ENCODE results near the gene EEF1A2. TPM values are rescaled to one million over a fixed set of nuclear protein-coding genes. Genes with fewer than 3 reads are reported as not detected.

Gene EEF1A2
- total RNA-seq, 1 experiment from 2014 or later = 359 TPM

DNA sequence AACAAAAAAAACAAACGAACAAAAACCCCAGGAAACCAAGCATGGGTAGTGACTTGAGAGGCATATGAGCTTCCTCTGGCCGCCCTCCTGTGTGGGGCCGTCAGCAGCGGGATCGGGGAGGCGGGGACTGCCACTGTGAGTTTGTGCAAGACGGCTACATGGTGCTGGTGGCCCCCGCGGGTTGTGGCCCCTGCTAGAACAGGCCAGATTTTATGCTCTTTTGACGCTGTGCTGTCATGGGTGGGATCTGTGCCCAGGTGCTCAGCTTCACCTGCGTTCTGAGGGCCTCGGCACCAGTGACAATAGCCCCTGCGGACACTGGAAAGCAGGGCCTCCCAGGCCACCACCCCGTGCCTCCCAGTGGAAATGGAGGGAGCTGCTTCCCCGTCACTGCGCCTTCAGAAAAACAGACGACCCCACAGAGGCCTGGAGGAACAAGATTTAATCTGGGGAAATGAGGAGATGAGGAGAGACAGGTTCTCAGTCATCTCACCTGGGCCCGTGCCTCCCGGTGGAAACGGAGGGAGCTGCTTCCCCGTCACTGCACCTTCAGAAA is 21.7 kb downstream of the EEF1A2 start:
- DNase-seq = no peak
- intact Hi-C loops (cut with micrococcal nuclease; ENCODE audit: unreplicated experiment) = no loop called here
- no peak overlapping the region for H3K4me3 Mint-ChIP-seq (ENCODE audit: low read depth, unreplicated experiment)
- H3K36me3 Mint-ChIP-seq (ENCODE audit: insufficient read depth, unreplicated experiment) = peaks cover 6% of the 10 kb centered on the region
- TF ChIP-seq, protein P1, sequence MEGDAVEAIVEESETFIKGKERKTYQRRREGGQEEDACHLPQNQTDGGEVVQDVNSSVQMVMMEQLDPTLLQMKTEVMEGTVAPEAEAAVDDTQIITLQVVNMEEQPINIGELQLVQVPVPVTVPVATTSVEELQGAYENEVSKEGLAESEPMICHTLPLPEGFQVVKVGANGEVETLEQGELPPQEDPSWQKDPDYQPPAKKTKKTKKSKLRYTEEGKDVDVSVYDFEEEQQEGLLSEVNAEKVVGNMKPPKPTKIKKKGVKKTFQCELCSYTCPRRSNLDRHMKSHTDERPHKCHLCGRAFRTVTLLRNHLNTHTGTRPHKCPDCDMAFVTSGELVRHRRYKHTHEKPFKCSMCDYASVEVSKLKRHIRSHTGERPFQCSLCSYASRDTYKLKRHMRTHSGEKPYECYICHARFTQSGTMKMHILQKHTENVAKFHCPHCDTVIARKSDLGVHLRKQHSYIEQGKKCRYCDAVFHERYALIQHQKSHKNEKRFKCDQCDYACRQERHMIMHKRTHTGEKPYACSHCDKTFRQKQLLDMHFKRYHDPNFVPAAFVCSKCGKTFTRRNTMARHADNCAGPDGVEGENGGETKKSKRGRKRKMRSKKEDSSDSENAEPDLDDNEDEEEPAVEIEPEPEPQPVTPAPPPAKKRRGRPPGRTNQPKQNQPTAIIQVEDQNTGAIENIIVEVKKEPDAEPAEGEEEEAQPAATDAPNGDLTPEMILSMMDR (IDR thresholded peaks at IDR 0.05; ENCODE audit: unreplicated experiment) = no peak
- CTCF ChIA-PET = interaction anchor here (0.6 kb wide), 1 partner anchor 25 kb away, joined by 3 read pairs; no protein-coding TSS in a partner anchor
- H3K9me3 Mint-ChIP-seq (ENCODE audit: low read depth, unreplicated experiment) = no peaks in the 10 kb centered on the region
- BruUV-seq (replicated peaks) = no TSS peak
- no peak overlapping the region for H3K27ac Mint-ChIP-seq (ENCODE audit: unreplicated experiment)
- H3K4me1 Mint-ChIP-seq (ENCODE audit: low read depth, unreplicated experiment) = peaks cover 28% of the 10 kb centered on the region
- peaks cover 96% of the 10 kb centered on the region for H3K27me3 Mint-ChIP-seq (ENCODE audit: unreplicated experiment)

DNA sequence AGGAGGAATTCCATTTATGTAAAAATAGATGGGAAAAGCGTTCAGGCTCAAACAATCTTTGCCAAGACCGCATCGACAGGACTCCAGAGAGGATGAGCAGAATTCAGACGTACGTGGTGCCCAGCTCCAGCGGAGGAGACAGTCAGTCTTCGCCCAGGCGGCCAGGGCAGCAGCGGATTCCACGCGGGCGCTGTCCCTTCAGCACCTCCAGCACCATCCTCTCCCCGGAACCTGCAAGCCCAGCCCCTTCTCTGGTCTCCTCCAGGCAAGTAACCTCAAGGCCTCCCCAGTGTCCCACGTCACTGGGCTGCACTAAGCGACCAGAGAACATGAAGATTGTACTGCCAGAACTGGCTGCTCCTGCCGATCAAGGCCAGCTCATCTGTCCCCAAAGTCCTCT is 23.7 kb downstream of the EEF1A2 start:
- TF ChIP-seq, protein P1 (IDR thresholded peaks at IDR 0.05; ENCODE audit: unreplicated experiment) = no peak
- Mint-ChIP-seq H3K27me3 (ENCODE audit: unreplicated experiment) (peaks cover 91% of the 10 kb centered on the region), H3K36me3 (ENCODE audit: insufficient read depth, unreplicated experiment) (peaks cover 6% of the 10 kb centered on the region), H3K4me3 (ENCODE audit: low read depth, unreplicated experiment) (no peak overlapping the region), H3K9me3 (ENCODE audit: low read depth, unreplicated experiment) (no peaks in the 10 kb centered on the region), H3K27ac (ENCODE audit: unreplicated experiment) (no peak overlapping the region), H3K4me1 (ENCODE audit: low read depth, unreplicated experiment) (peaks cover 14% of the 10 kb centered on the region)
- BruUV-seq (replicated peaks) = no TSS peak
- intact Hi-C loops (cut with micrococcal nuclease; ENCODE audit: unreplicated experiment) = no loop called here
- DNase-seq = no peak
- CTCF ChIA-PET = no interaction called here

DNA sequence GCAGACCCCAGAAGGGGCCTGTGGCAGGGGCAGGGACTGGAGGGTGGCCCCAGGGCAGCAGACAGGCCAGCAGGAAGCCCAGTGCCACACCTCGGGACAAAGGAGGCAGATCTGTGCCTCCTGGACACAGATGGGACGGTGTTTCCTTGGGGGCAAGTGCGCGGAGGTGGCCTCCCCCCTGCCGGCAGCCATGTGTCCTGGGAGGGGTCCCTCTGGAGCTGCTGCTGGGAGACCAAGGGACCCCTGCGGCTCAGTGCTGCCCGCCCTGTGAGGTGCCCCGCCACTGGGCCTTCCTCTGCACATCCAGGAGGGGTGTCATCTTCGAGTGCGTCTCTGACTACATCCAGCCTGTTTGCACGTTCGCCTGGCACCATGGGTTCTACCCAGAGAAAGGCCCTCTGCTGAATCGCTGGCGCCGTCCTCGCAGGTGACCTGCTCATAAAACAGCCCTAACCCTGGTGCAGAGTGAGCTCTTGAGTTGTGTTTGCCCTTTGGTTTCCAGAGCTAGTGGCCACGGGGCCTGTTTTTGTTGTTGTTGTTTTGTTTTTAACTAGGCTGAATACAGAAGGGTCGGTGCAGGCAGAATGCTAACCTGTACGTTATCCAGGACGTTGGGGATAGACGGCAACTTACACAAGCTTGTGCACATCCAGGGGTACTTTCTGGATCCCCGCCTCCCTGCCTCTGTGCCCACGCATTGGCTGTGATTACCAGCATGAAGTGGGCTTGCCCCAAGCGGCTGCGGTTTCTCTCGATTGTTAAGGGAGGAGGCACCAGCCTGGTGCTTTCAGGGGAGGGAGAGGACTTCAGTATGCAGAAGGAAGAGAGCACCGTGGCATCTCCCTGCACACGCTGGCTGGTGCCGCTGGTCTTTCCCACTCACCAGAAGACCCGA is 25.1 kb downstream of the EEF1A2 start:
- no peak overlapping the region for H3K4me3 Mint-ChIP-seq (ENCODE audit: low read depth, unreplicated experiment)

DNA sequence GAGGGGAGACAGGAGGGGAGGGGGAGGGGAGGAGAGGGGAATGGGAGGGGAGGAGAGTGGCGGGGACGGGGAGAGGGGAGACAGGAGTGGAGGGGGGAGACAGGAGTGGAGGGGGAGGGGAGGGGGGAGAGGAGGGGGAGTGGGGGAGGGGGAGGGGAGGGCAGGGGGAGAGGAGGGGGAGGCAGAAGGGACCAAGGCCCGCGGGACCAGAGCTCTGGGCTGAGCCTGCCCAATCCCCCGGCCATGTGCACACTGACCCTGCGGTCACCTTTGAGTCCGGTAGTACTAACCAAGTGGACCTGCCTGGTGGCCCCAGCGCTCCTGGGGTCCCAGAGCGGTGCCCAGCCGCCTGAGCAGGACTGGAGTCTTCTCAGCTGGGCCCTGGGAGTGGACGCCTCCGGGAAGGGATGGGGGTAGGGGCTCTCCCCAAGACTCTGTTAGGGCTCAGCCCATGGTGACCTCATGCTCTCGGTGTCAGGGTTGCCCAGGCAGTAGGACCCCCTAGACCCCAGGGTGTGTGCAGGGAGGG is 26.0 kb downstream of the EEF1A2 start:
- CTCF ChIA-PET = interaction anchor here (0.5 to 0.9 kb wide), 2 partner anchors 10 to 37 kb away, joined by 3 to 4 read pairs; no protein-coding TSS in a partner anchor
- no TSS peak for BruUV-seq (replicated peaks)
- H3K27ac Mint-ChIP-seq (ENCODE audit: unreplicated experiment) = no peak overlapping the region
- TF ChIP-seq, protein P1 (IDR thresholded peaks at IDR 0.05; ENCODE audit: unreplicated experiment) = no peak
- H3K27me3 Mint-ChIP-seq (ENCODE audit: unreplicated experiment) = peaks cover 91% of the 10 kb centered on the region
- peaks cover 6% of the 10 kb centered on the region for H3K36me3 Mint-ChIP-seq (ENCODE audit: insufficient read depth, unreplicated experiment)
- H3K4me3 Mint-ChIP-seq (ENCODE audit: low read depth, unreplicated experiment) = no peak overlapping the region
- intact Hi-C loops (cut with micrococcal nuclease; ENCODE audit: unreplicated experiment) = no loop called here
- no peak for DNase-seq
- peaks cover 9% of the 10 kb centered on the region for H3K4me1 Mint-ChIP-seq (ENCODE audit: low read depth, unreplicated experiment)
- H3K9me3 Mint-ChIP-seq (ENCODE audit: low read depth, unreplicated experiment) = no peaks in the 10 kb centered on the region

More for the DNA sequence above, 25.1 kb downstream of the EEF1A2 start:
- Mint-ChIP-seq H3K4me1 (ENCODE audit: low read depth, unreplicated experiment) (peaks cover 9% of the 10 kb centered on the region), H3K36me3 (ENCODE audit: insufficient read depth, unreplicated experiment) (peaks cover 6% of the 10 kb centered on the region), H3K27ac (ENCODE audit: unreplicated experiment) (no peak overlapping the region), H3K27me3 (ENCODE audit: unreplicated experiment) (peaks cover 91% of the 10 kb centered on the region), H3K9me3 (ENCODE audit: low read depth, unreplicated experiment) (no peaks in the 10 kb centered on the region)
- TF ChIP-seq, protein P1 (IDR thresholded peaks at IDR 0.05; ENCODE audit: unreplicated experiment) = no peak
- CTCF ChIA-PET = interaction anchor here (0.5 to 0.9 kb wide), 2 partner anchors 9 to 38 kb away, joined by 3 to 4 read pairs; no protein-coding TSS in a partner anchor
- no peak for DNase-seq
- no TSS peak for BruUV-seq (replicated peaks)
- intact Hi-C loops (cut with micrococcal nuclease; ENCODE audit: unreplicated experiment) = no loop called here
